ENCODE measurements around the gene LYST.

The LYST gene

GRCh38 chr1:235652364-235652763 lies 214.3 kb downstream of the LYST start:
- no peak overlapping the region for H3K4me3 ChIP-seq (replicated peaks; ENCODE audit: low read depth, low read length)
- no peak for TF ChIP-seq CTCF (IDR thresholded peaks at IDR 0.05; ENCODE audit: insufficient read depth, low read length, poor library complexity, severe bottlenecking)
- DNase-seq (ENCODE audit: extremely low read depth, insufficient read length) = no peak

GRCh38 chr1:235651170-235651806 lies 215.4 kb downstream of the LYST start:
- DNase-seq (ENCODE audit: extremely low read depth, insufficient read length) = no peak
- H3K36me3 ChIP-seq (ENCODE audit: control insufficient read depth, insufficient read depth, low read length) = no peaks in the 10 kb centered on the region
- TF ChIP-seq CTCF (IDR thresholded peaks at IDR 0.05; ENCODE audit: insufficient read depth, low read length, poor library complexity, severe bottlenecking) = no peak
- H3K27me3 ChIP-seq (replicated peaks; ENCODE audit: control insufficient read depth, insufficient read depth, low read length) = no peaks in the 10 kb centered on the region; the same call in 1 of the 2 replicates
- no peak overlapping the region for H3K4me3 ChIP-seq (replicated peaks; ENCODE audit: low read depth, low read length)

More at GRCh38 chr1:235652364-235652763, 214.3 kb downstream of the LYST start:
- Histone ChIP-seq H3K36me3 (ENCODE audit: control insufficient read depth, insufficient read depth, low read length) (no peaks in the 10 kb centered on the region), H3K27me3 (replicated peaks; ENCODE audit: control insufficient read depth, insufficient read depth, low read length) (no peaks in the 10 kb centered on the region; the same call in 1 of the 2 replicates)

GRCh38 chr1:235650341-235651169 lies 216.2 kb downstream of the LYST start:
- TF ChIP-seq CTCF (IDR thresholded peaks at IDR 0.05; ENCODE audit: insufficient read depth, low read length, poor library complexity, severe bottlenecking) = no peak
- peak overlapping the region; percentile 10 for H3K4me3 ChIP-seq (replicated peaks; ENCODE audit: low read depth, low read length)
- no peaks in the 10 kb centered on the region; the same call in 1 of the 2 replicates for H3K27me3 ChIP-seq (replicated peaks; ENCODE audit: control insufficient read depth, insufficient read depth, low read length)
- H3K36me3 ChIP-seq (ENCODE audit: control insufficient read depth, insufficient read depth, low read length) = no peaks in the 10 kb centered on the region
- no peak for DNase-seq (ENCODE audit: extremely low read depth, insufficient read length)

- no peak for TF ChIP-seq CTCF (IDR thresholded peaks at IDR 0.05; ENCODE audit: insufficient read depth, low read length, poor library complexity, severe bottlenecking)
- no peaks in the 10 kb centered on the region for H3K36me3 ChIP-seq (ENCODE audit: control insufficient read depth, insufficient read depth, low read length)
- DNase-seq (ENCODE audit: extremely low read depth, insufficient read length) = no peak
- no peaks in the 10 kb centered on the region; the same call in 1 of the 2 replicates for H3K27me3 ChIP-seq (replicated peaks; ENCODE audit: control insufficient read depth, insufficient read depth, low read length)
- H3K4me3 ChIP-seq (replicated peaks; ENCODE audit: low read depth, low read length) = peak within 1 kb of the TSS; percentile 46
These were observed 217.1 kb downstream of the LYST start, which contains the start of gene GNG4 for GRCh38 chr1:235649368-235650163. GNG4 (minus strand) TSS chr1:235649784; CDS start chr1:235583838, 65,946 bp downstream.

GRCh38 chr1:235648954-235649367 lies 217.7 kb downstream of the LYST start:
- H3K27me3 ChIP-seq (replicated peaks; ENCODE audit: control insufficient read depth, insufficient read depth, low read length) = no peaks in the 10 kb centered on the region; the same call in 1 of the 2 replicates
- peak overlapping the region; percentile 46 for H3K4me3 ChIP-seq (replicated peaks; ENCODE audit: low read depth, low read length)
- no peaks in the 10 kb centered on the region for H3K36me3 ChIP-seq (ENCODE audit: control insufficient read depth, insufficient read depth, low read length)
- no peak for TF ChIP-seq CTCF (IDR thresholded peaks at IDR 0.05; ENCODE audit: insufficient read depth, low read length, poor library complexity, severe bottlenecking)
- DNase-seq (ENCODE audit: extremely low read depth, insufficient read length) = no peak
